ENCODE measurements around the gene FOXK2. TPM values are rescaled to one million over a fixed set of nuclear protein-coding genes. Genes with fewer than 3 reads are reported as not detected.

The FOXK2 gene
- total and polyA plus RNA-seq, 2 experiments from 2014 or later = 22.0 to 63.0 TPM

GRCh38 chr17:82648742-82649331 lies 129.3 kb downstream of the FOXK2 start:
- H3K4me3 ChIP-seq = no peak overlapping the region
- H3K36me3 ChIP-seq = peaks cover 7% of the 10 kb centered on the region
- TF ChIP-seq CTCF (IDR thresholded peaks at IDR 0.05; ENCODE audit: low read depth, low read length) = no peak
- no peaks in the 10 kb centered on the region for H3K9me3 ChIP-seq (ENCODE audit: low read depth)
- H3K4me1 ChIP-seq (ENCODE audit: low read depth) = peaks cover 6% of the 10 kb centered on the region
- H3K27ac ChIP-seq = no peak overlapping the region
- no peaks in the 10 kb centered on the region for H3K27me3 ChIP-seq
- DNase-seq (ENCODE audit: low read depth in 1 of 2, low spot score in 1 of 2) = peak in 1 of 2 donors; percentile 52

- TF ChIP-seq CTCF (IDR thresholded peaks at IDR 0.05; ENCODE audit: low read depth, low read length) = no peak
- H3K9me3 ChIP-seq (ENCODE audit: low read depth) = no peaks in the 10 kb centered on the region
- H3K27me3 ChIP-seq = no peaks in the 10 kb centered on the region
- no peak overlapping the region for H3K4me3 ChIP-seq
- H3K27ac ChIP-seq = peak overlapping the region; percentile 34
- peaks cover 6% of the 10 kb centered on the region for H3K4me1 ChIP-seq (ENCODE audit: low read depth)
- DNase-seq (ENCODE audit: low read depth in 1 of 2, low spot score in 1 of 2) = no peak
- H3K36me3 ChIP-seq = no peaks in the 10 kb centered on the region
These were observed 130.1 kb downstream of the FOXK2 start for GRCh38 chr17:82649501-82650261.

- DNase-seq (ENCODE audit: low read depth in 1 of 2, low spot score in 1 of 2) = no peak
- no peak for TF ChIP-seq CTCF (IDR thresholded peaks at IDR 0.05; ENCODE audit: low read depth, low read length)
These were observed 131.2 kb downstream of the FOXK2 start for GRCh38 chr17:82650723-82651122.

GRCh38 chr17:82653651-82654528 lies 134.4 kb downstream of the FOXK2 start:
- Histone ChIP-seq H3K9me3 (ENCODE audit: low read depth) (no peaks in the 10 kb centered on the region), H3K4me3 (no peak overlapping the region), H3K4me1 (ENCODE audit: low read depth) (no peaks in the 10 kb centered on the region), H3K27ac (no peak overlapping the region), H3K27me3 (no peaks in the 10 kb centered on the region), H3K36me3 (no peaks in the 10 kb centered on the region)
- no peak for TF ChIP-seq CTCF (IDR thresholded peaks at IDR 0.05; ENCODE audit: low read depth, low read length)
- no peak for DNase-seq (ENCODE audit: low read depth in 1 of 2, low spot score in 1 of 2)

More at GRCh38 chr17:82650723-82651122, 131.2 kb downstream of the FOXK2 start:
- Histone ChIP-seq H3K27me3 (no peaks in the 10 kb centered on the region), H3K27ac (no peak overlapping the region), H3K4me1 (ENCODE audit: low read depth) (peaks cover 6% of the 10 kb centered on the region), H3K4me3 (no peak overlapping the region), H3K36me3 (no peaks in the 10 kb centered on the region), H3K9me3 (ENCODE audit: low read depth) (no peaks in the 10 kb centered on the region)

Other genes with a start within 250 kb of the FOXK2 start
- 40.3 and 53.1 TPM in 2 replicates for gene CSNK1D, start 246.0 kb upstream of the FOXK2 start, total RNA-seq
- gene CSNK1D, start 246.0 kb upstream of the FOXK2 start, polyA plus RNA-seq = 106 and 134 TPM in 2 replicates
- 0.92 TPM in 1 of 2 replicates, not detected in the other for gene CD7, start 202.1 kb upstream of the FOXK2 start, total RNA-seq
- 0.17 and 0.38 TPM in 2 replicates for gene CD7, start 202.1 kb upstream of the FOXK2 start, polyA plus RNA-seq
- 0.56 TPM in 1 of 2 replicates, not detected in the other for gene SECTM1, start 186.0 kb upstream of the FOXK2 start, total RNA-seq
- not detected in 2 replicates for gene SECTM1, start 186.0 kb upstream of the FOXK2 start, polyA plus RNA-seq
- 0.28 and 0.51 TPM in 2 replicates for gene TEX19, start 160.5 kb upstream of the FOXK2 start, total RNA-seq
- gene TEX19, start 160.5 kb upstream of the FOXK2 start, polyA plus RNA-seq = not detected in 2 replicates
- gene UTS2R, start 148.0 kb upstream of the FOXK2 start, total RNA-seq = 4.4 and 10.8 TPM in 2 replicates
- gene UTS2R, start 148.0 kb upstream of the FOXK2 start, polyA plus RNA-seq = 4.1 and 5.0 TPM in 2 replicates
- 39.0 and 49.9 TPM in 2 replicates for gene HEXD, start 101.4 kb upstream of the FOXK2 start, total RNA-seq
- 49.0 and 58.0 TPM in 2 replicates for gene HEXD, start 101.4 kb upstream of the FOXK2 start, polyA plus RNA-seq
- 38.6 and 45.2 TPM in 2 replicates for gene OGFOD3, start 101.1 kb upstream of the FOXK2 start, total RNA-seq
- gene OGFOD3, start 101.1 kb upstream of the FOXK2 start, polyA plus RNA-seq = 26.1 and 32.5 TPM in 2 replicates
- gene CYBC1, start 69.0 kb upstream of the FOXK2 start, total RNA-seq = 48.6 and 52.7 TPM in 2 replicates
- gene CYBC1, start 69.0 kb upstream of the FOXK2 start, polyA plus RNA-seq = 65.5 and 71.3 TPM in 2 replicates
- gene NARF, start 61.0 kb upstream of the FOXK2 start, total RNA-seq = 105 and 113 TPM in 2 replicates
- gene NARF, start 61.0 kb upstream of the FOXK2 start, polyA plus RNA-seq = 215 and 258 TPM in 2 replicates
- 83.2 and 111 TPM in 2 replicates for gene WDR45B, start 128.7 kb downstream of the FOXK2 start, total RNA-seq
- 99.5 and 105 TPM in 2 replicates for gene WDR45B, start 128.7 kb downstream of the FOXK2 start, polyA plus RNA-seq
- 29.7 and 38.9 TPM in 2 replicates for gene RAB40B, start 179.0 kb downstream of the FOXK2 start, total RNA-seq
- 28.9 and 42.8 TPM in 2 replicates for gene RAB40B, start 179.0 kb downstream of the FOXK2 start, polyA plus RNA-seq
- 10.9 and 18.6 TPM in 2 replicates for gene FN3KRP, start 197.0 kb downstream of the FOXK2 start, total RNA-seq
- gene FN3KRP, start 197.0 kb downstream of the FOXK2 start, polyA plus RNA-seq = 30.7 and 38.7 TPM in 2 replicates
- 20.0 and 20.6 TPM in 2 replicates for gene FN3K, start 215.9 kb downstream of the FOXK2 start, total RNA-seq
- gene FN3K, start 215.9 kb downstream of the FOXK2 start, polyA plus RNA-seq = 10.3 and 18.1 TPM in 2 replicates
- gene TBCD, start 232.3 kb downstream of the FOXK2 start, total RNA-seq = 32.1 and 55.7 TPM in 2 replicates
- 66.0 and 106 TPM in 2 replicates for gene TBCD, start 232.3 kb downstream of the FOXK2 start, polyA plus RNA-seq

Data from cardiac muscle cell (in vitro differentiated cells and primary cell).